Effector memory CD4-positive, alpha-beta T cell (primary cell): Measurements from ENCODE around the gene LYRM4.

Source experiments
- DNase-seq, 3 donors: peaks; one replicate each; pipeline ENCODE4 v3.0.0-alpha.2; 2020
- H3K27ac ChIP-seq: 2 replicates; pipeline ENCODE4 v1.7.0; 2013; ENCODE audit warnings: mild to moderate bottlenecking, low read length, moderate library complexity; ENCODE audit not compliant: insufficient read depth, poor library complexity, severe bottlenecking
- H3K27me3 ChIP-seq: replicated peaks from 2 replicates; pipeline ENCODE4 v1.7.0; 2013; ENCODE audit warnings: mild to moderate bottlenecking, low read length; ENCODE audit not compliant: insufficient read depth, control insufficient read depth, poor library complexity, severe bottlenecking
- H3K36me3 ChIP-seq: 2 replicates; pipeline ENCODE4 v1.7.0; 2013; ENCODE audit warnings: mild to moderate bottlenecking, low read length, moderate library complexity; ENCODE audit not compliant: control insufficient read depth, insufficient read depth
- H3K4me1 ChIP-seq: 2 replicates; pipeline ENCODE4 v1.7.0; 2013; ENCODE audit warnings: low read length, mild to moderate bottlenecking; ENCODE audit not compliant: control insufficient read depth, insufficient read depth, poor library complexity, severe bottlenecking
- H3K4me3 ChIP-seq: 2 replicates; pipeline ENCODE4 v1.7.0; 2013; ENCODE audit warnings: low read length, low read depth, mild to moderate bottlenecking; ENCODE audit not compliant: insufficient read depth, poor library complexity, severe bottlenecking
- H3K9me3 ChIP-seq: 2 replicates; pipeline ENCODE4 v1.7.0; 2013; ENCODE audit warnings: mild to moderate bottlenecking, low read length, moderate library complexity; ENCODE audit not compliant: control insufficient read depth

The LYRM4 gene

DNA sequence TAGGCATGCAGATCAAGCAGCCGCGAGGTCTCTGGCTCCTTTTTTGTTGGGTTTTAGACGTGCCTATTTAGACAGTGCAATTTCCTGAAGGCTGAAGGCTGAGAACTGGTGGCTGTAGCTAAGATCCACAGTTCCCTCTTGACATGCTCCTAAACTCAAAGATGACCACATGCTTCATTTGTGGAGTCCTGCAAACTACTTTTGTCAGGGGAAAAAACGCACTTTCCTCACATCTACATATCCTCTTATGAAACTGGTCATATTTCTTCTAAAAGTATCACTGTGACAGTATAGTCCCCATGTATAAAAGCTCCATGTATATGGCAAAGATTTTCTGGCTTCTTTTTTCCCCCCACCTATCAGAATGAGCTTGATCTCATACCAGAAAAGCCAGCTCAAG is 30.7 kb downstream of the LYRM4 start:
- Histone ChIP-seq H3K4me3 (no peak overlapping the region), H3K9me3 (no peaks in the 10 kb centered on the region), H3K36me3 (no peaks in the 10 kb centered on the region), H3K27me3 (no peaks in the 10 kb centered on the region), H3K27ac (no peak overlapping the region), H3K4me1 (no peaks in the 10 kb centered on the region)
- no peak for DNase-seq

DNA sequence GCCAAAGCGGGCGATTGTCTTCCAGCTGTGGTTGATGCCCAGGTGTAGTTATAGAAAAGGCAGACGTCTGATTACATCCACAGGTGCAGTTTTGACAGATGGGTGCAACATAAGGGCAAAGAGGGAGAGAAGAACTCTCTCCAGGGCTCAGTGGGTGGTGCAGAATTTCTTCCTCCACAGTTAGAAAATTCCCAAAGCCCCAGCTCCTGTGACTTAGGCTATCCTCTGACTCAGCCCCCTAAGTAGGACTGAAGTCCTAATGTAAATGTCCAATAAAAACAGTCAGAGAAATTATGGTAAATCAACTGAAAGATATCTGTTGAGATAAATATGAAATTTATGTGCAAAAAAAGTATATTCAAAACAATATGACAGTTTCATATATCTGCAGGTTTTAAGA is 31.4 kb downstream of the LYRM4 start:
- no peaks in the 10 kb centered on the region for H3K9me3 ChIP-seq
- no peaks in the 10 kb centered on the region for H3K27me3 ChIP-seq
- no peaks in the 10 kb centered on the region for H3K36me3 ChIP-seq
- DNase-seq = no peak
- no peaks in the 10 kb centered on the region for H3K4me1 ChIP-seq
- H3K4me3 ChIP-seq = no peak overlapping the region
- H3K27ac ChIP-seq = no peak overlapping the region

DNA sequence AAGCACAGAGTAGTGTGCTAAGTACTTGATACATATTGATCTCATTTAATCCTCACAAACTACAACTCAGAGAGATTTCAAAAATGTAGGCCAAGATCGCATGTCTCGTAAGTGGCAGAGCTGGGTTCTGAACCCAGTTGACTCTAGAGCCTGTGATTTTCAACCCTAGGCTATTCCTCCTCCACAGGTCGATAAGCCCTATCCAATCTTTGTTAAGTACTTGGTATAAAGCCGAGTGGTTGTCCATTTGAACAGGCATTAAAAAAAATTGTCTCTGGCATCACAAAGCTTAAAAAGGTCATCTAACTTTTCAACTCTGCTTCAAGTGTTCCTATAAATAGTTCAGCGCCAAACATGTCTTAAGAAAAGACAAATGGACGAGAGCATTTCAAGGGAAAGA is 37.4 kb downstream of the LYRM4 start:
- Histone ChIP-seq H3K36me3 (no peaks in the 10 kb centered on the region), H3K4me3 (no peak overlapping the region), H3K27me3 (no peaks in the 10 kb centered on the region), H3K27ac (no peak overlapping the region), H3K9me3 (no peaks in the 10 kb centered on the region), H3K4me1 (no peaks in the 10 kb centered on the region)
- no peak for DNase-seq

DNA sequence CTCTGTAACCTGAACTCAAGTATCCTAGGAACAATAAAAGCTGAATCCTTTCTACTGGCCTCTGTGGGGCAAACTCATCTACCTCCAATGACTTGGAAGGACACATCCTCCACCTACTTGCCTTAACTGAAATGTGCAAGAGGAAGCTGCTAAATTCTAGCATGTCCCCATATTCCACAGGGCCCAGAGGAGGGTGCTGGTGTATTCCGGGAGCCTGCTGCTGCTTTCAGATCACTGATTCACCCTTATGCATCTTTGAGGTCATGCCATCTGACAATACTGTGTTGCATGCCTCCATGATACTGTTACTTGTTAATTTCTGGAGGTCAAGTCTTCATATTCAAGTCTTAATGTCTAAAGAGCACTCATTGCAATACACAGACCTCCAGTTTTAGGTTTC is 40.3 kb downstream of the LYRM4 start:
- DNase-seq = no peak
- H3K27ac ChIP-seq = no peak overlapping the region
- H3K36me3 ChIP-seq = no peaks in the 10 kb centered on the region
- no peaks in the 10 kb centered on the region for H3K27me3 ChIP-seq
- H3K4me1 ChIP-seq = no peaks in the 10 kb centered on the region
- H3K9me3 ChIP-seq = no peaks in the 10 kb centered on the region
- no peak overlapping the region for H3K4me3 ChIP-seq

DNA sequence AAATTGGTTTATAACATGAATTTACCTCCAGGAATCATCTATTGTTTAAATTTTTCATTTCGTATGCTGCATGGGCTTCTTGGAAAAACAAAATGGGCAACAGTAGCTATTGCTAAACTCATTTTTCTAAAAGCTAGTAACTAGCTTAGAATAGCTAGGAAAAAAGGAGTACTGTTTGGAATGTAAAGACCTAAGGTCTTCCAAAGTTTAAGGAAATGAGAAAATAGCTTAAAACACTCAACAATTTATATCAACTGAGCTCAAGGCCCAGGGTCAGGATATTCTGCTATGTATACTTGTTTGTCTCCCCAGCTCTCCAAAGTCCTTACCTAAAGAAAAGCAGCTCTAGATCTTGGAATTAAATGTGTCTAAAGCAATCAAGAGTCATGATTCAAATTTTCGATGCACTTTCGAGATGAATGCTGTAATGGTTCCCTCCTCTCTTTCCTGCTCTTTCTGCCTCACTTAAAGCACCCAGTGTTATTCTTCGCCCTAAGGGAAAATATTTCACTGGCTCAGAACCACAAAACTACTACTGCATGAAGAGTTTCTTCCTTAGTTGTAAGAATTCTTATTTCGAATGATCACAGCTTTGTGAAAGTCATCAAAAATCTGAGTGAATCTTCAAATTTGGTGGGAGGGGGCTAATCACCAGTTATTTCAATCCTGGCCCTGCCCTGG is 41.6 kb downstream of the LYRM4 start:
- no peak overlapping the region for H3K27ac ChIP-seq
- H3K27me3 ChIP-seq = no peaks in the 10 kb centered on the region
- peaks cover under 1% of the 10 kb centered on the region for H3K36me3 ChIP-seq
- no peak overlapping the region for H3K4me3 ChIP-seq
- no peaks in the 10 kb centered on the region for H3K9me3 ChIP-seq
- no peak for DNase-seq
- no peaks in the 10 kb centered on the region for H3K4me1 ChIP-seq

DNA sequence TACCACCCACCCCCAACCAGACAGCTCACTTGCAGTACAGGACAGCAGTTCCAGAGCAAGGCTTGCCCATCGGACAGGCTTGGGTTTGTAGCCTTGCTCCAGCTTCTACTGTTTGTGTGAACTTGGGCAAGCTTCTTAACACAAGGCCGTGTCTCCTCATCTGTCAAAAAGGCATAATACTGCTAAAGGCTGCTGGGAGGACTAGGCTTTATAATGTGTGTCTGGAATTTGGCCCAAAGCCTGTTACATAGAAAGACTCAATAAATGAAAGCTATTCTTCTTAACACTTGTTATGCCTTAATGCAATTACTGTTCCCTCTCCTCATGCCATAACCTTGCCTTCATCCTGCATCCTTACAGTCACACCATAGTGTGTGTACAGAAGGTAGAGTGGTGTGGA is 43.4 kb downstream of the LYRM4 start:
- no peak overlapping the region for H3K27ac ChIP-seq
- H3K4me3 ChIP-seq = no peak overlapping the region
- no peak for DNase-seq
- H3K36me3 ChIP-seq = peaks cover 7% of the 10 kb centered on the region
- no peaks in the 10 kb centered on the region for H3K4me1 ChIP-seq
- no peaks in the 10 kb centered on the region for H3K9me3 ChIP-seq
- H3K27me3 ChIP-seq = no peaks in the 10 kb centered on the region

DNA sequence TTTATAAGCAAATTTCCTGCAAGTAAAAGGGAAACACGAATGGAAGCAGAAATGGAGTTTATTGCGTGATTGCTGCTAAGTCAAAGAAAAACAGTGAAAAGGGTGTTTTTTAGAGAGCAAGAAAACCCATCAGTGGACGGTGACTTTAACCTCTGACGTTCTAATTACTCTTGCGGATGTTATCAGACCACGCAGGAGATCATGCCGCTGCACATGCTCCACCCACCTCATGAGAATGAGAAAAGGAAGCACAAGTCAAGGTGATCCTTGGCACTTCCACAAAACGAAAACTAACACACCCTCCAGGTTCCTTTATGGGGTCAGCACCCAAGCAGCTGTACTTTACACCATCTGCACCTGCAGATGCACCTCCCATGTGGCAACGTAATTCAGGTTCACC is 45.0 kb downstream of the LYRM4 start:
- no peak overlapping the region for H3K27ac ChIP-seq

DNA sequence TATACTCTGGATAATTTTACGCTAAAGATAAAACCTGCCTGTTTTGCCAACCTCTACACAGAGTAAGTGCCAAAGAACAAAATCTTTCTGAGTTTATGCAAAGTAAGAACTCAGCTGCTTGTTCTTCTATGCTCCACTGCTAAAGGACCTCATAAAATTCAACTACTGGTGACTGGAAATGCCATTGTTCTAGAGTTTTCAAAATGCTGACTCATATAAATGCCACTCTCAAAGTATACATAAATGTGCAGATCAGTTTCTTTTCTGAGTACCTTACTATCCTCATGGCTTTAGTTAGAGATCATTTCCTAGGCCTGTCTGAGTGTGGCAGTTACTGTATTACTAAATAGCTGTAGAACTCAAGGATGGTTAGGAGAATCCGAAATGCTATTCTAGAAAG is 45.6 kb downstream of the LYRM4 start:
- Histone ChIP-seq H3K27me3 (no peaks in the 10 kb centered on the region), H3K9me3 (no peaks in the 10 kb centered on the region), H3K4me3 (no peak overlapping the region), H3K27ac (no peak overlapping the region), H3K4me1 (no peaks in the 10 kb centered on the region), H3K36me3 (peaks cover 7% of the 10 kb centered on the region)
- no peak for DNase-seq

More for the DNA sequence above, 45.0 kb downstream of the LYRM4 start:
- Histone ChIP-seq H3K9me3 (no peaks in the 10 kb centered on the region), H3K4me3 (no peak overlapping the region), H3K4me1 (no peaks in the 10 kb centered on the region), H3K36me3 (peaks cover 7% of the 10 kb centered on the region), H3K27me3 (no peaks in the 10 kb centered on the region)
- no peak for DNase-seq

DNA sequence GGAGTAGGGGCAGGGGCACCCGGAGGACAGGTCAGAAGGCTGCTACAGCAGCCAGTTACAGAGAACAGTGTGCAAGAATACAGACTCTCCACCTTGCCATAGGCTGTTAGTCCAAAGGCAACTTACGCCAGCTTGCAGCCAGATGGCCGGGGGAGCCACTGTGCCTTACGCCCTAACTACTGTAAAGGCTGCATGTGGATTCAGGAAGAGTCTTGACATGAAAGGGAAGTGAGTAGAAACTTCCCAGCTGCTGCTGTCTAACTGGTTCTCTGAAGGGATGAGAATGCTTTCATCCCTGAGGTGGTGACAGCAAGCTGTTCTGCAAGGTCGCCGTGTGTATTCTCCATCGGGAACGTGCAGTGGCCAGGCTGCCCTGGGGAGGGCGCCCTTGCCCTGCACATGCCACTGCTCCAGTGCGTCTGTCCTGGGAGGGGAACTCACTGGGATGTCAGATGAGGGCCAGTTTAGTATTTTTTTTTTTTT is 46.1 kb downstream of the LYRM4 start:
- Histone ChIP-seq H3K9me3 (no peaks in the 10 kb centered on the region), H3K36me3 (peaks cover 7% of the 10 kb centered on the region), H3K27me3 (no peaks in the 10 kb centered on the region), H3K4me3 (no peak overlapping the region), H3K4me1 (no peaks in the 10 kb centered on the region), H3K27ac (no peak overlapping the region)
- no peak for DNase-seq

DNA sequence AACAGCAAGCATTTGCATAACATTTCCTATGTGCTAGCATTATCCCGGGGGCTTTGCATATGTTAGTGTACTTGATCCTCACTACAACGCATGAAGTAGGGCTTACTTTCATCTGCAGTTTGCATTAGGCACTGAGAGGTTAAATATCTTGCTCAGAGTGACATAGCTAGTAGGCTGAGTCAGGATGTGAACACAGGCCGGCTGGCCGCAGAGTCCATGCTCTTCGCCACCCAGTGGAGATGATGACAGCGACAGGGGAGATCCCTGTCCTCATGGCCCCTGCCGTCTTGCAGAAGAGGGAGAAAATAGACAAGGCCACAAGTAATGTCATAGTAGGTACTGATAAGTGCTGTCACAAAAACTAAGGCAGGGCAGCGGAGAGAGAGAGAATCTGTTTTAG is 46.9 kb downstream of the LYRM4 start:
- peaks cover 7% of the 10 kb centered on the region for H3K36me3 ChIP-seq
- no peaks in the 10 kb centered on the region for H3K27me3 ChIP-seq
- no peaks in the 10 kb centered on the region for H3K9me3 ChIP-seq
- no peak overlapping the region for H3K27ac ChIP-seq
- H3K4me3 ChIP-seq = no peak overlapping the region
- DNase-seq = no peak
- H3K4me1 ChIP-seq = no peaks in the 10 kb centered on the region
